ENCODE measurements around the gene C1orf122. TPM values are rescaled to one million over a fixed set of nuclear protein-coding genes. Genes with fewer than 3 reads are reported as not detected.
"Not testable (repeated sequence)": the region's sequence is repeated elsewhere in the genome, so short reads cannot be mapped to it uniquely, and the experiment has no call there.

The C1orf122 gene
- total RNA-seq, 1 donor = 13.4 TPM

DNA sequence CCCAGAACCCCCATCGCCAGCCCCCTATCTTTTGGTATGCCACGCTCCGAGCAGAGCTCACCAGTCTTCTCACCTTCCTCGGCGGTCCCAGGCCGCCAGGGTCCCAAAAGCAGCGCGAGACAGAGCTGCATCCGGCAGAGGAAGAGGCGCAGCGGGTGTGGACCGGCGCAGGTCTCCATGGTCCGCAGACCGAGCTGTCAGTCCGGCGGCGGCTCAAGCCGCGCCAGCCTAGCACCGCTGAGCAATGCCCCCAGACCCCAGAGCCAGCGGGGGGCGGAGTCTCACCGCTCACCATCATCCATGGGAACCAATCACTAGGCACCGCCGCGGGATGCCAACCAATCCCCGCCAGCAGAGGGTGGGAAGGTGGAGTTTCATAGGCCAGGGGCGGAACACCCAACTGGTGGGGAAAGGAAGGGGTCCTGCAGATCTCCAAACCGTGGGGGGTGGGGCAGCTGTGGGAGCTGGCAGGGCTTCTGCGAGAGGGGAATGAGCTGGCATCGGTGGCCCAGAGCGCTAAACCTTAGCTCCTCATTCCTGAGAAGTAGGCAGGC, 42.6 kb upstream of the C1orf122 start, which contains the start of gene EPHA10:
EPHA10 (minus strand) TSS at position 233 of the 554 bp plus-strand sequence; CDS start at position 179, 54 bp downstream.
- TF ChIP-seq, protein P1, sequence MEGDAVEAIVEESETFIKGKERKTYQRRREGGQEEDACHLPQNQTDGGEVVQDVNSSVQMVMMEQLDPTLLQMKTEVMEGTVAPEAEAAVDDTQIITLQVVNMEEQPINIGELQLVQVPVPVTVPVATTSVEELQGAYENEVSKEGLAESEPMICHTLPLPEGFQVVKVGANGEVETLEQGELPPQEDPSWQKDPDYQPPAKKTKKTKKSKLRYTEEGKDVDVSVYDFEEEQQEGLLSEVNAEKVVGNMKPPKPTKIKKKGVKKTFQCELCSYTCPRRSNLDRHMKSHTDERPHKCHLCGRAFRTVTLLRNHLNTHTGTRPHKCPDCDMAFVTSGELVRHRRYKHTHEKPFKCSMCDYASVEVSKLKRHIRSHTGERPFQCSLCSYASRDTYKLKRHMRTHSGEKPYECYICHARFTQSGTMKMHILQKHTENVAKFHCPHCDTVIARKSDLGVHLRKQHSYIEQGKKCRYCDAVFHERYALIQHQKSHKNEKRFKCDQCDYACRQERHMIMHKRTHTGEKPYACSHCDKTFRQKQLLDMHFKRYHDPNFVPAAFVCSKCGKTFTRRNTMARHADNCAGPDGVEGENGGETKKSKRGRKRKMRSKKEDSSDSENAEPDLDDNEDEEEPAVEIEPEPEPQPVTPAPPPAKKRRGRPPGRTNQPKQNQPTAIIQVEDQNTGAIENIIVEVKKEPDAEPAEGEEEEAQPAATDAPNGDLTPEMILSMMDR (IDR thresholded peaks at IDR 0.05; ENCODE audit: insufficient read depth, low read depth, low read length) = no peak
- no peak within 1 kb of the TSS for H3K4me3 ChIP-seq (ENCODE audit: low read depth, low read length)
- DNase-seq (ENCODE audit: low read depth) = no peak

DNA sequence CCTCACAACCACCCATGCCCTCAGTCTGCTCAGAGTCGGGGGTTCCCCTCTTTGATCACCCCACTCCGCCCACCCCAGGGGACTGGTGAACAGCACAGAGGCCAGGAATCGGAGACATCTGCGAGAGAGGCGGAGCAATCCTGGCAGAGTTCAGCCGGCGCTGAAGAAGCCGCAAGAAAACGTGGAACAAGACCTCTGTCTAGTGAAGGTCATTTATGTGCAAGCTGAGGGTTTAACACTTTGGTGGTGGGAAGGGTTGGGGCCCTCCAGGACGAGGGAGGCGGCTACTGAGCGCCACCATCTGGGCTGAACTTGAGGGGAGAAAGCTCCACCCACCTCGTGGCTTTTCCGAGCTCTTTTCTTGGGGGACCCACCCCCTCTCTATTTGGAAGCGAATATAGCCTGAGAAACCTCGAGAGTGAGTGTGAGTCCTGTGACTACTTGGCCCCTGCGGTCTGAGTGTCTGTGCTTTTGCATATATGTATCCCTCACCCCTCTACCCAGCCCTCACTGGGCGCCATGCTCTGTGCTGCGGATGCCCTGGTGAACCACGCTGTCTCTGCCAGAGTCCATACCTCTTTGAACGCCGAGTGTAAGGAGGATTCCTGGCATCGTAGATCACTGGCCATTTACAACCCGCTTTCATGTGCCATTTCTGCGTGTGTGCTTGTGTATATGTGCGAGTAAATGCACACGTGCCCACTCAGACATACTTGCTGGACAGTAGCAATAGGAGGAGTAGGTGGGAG, 41.5 kb upstream of the C1orf122 start:
- H3K4me3 ChIP-seq (ENCODE audit: low read depth, low read length) = no peak overlapping the region
- TF ChIP-seq, protein P1 (IDR thresholded peaks at IDR 0.05; ENCODE audit: insufficient read depth, low read depth, low read length) = no peak
- DNase-seq (ENCODE audit: low read depth) = no peak

DNA sequence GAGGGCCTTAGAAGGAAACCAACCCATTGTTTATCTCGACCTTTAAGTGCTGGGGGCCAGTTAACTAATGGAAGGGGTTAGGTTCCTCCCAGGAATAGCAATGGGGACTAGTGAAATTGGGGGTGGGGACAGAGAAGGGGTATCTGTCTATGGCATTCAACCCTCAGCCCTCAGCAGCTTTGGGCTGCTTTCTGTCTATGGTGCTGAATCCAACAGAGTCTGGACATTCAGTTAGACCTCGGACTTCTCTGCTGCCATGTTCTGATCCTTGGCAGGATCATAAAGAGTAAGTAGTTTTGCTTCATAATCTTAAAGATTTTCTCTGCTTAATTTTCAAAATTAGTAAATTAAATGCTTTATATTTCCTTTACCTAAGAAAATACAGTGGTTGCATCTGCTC, 40.1 kb upstream of the C1orf122 start:
- no peak for DNase-seq (ENCODE audit: low read depth)
- TF ChIP-seq, protein P1 (IDR thresholded peaks at IDR 0.05; ENCODE audit: insufficient read depth, low read depth, low read length) = no peak
- no peak overlapping the region for H3K4me3 ChIP-seq (ENCODE audit: low read depth, low read length)

DNA sequence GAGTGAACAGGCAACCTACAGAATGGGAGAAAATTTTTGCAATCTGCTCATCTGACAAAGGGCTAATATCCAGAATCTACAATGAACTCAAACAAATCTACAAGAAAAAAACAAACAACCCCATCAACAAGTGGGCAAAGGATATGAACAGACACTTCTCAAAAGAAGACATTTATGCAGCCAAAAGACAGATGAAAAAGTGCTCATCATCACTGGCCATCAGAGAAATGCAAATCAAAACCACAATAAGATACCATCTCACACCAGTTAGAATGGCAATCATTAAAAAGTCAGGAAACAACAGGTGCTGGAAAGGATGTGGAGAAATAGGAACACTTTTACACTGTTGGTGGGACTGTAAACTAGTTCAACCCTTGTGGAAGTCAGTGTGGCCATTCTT, 36.1 kb upstream of the C1orf122 start:
- H3K4me3 ChIP-seq (ENCODE audit: low read depth, low read length); DNase-seq (ENCODE audit: low read depth): not testable (repeated sequence)

DNA sequence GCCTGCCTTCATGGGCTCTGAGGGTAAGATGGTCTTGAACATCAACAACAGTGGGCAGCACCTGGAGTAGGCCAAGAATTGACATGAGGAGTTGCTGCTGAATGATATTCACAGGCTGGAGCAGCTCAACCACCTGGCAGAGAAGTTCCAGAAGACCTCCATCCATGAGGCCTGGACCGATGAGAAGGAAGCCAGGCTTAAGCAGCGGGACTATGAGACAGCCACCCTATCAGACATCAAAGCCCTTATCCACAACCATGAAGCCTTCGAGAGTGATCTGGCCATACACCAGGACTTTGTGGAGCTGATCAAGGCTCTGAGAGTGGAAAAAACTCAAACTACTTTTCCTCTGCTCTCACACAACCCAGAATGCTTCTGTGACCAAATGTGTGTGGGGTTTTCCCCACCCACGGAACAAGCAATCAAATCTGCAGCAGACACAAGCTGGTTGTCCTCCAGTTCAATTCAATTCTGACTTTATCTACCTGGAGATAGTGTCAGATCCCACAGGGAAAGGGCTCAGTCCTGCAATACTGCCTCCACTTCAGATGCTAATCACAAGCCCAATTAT, 30.6 kb upstream of the C1orf122 start:
- H3K4me3 ChIP-seq (ENCODE audit: low read depth, low read length) = no peak overlapping the region
- TF ChIP-seq, protein P1 (IDR thresholded peaks at IDR 0.05; ENCODE audit: insufficient read depth, low read depth, low read length) = no peak
- DNase-seq (ENCODE audit: low read depth) = no peak

DNA sequence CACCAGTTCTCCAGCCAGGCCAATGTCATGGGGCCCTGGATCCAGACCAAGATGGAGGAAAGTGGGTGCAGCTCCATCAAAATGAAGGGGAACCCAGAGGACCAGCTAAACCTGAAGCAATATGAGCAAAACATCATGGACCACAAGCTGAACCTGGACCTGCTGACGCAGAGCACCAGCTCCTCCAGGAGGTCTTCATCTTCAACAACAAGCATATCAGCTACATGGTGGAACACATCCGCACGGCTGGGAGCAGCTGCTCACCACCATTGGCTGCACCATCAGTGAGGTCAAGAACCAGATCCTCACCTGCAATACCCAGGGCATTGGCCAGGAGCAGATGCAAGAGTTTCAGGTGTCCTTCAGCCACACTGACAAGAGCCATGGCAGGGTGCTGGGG, 28.9 kb upstream of the C1orf122 start:
- no peak for DNase-seq (ENCODE audit: low read depth)
- H3K4me3 ChIP-seq (ENCODE audit: low read depth, low read length) = no peak overlapping the region
- TF ChIP-seq, protein P1 (IDR thresholded peaks at IDR 0.05; ENCODE audit: insufficient read depth, low read depth, low read length) = no peak

DNA sequence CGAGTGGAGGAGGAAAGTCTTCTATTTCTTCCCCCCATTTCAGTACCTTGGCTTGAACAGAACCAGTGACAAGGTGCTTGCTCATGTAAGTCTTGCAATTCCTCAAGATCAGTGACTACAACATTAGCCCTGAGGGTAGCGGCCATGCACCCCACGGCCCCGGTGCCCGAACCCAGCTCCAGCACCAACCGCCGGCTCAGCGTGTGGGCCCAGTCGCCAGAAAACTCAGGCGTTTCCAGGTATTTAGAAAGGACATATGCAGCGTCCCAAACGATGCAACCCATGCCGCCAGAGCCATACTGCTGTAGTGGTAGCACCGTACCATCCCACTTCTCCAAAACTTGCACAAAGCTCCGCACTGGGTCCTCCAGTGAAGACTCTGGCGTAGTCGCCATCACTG, 25.1 kb upstream of the C1orf122 start:
- no peak for DNase-seq (ENCODE audit: low read depth)
- H3K4me3 ChIP-seq (ENCODE audit: low read depth, low read length) = no peak overlapping the region
- TF ChIP-seq, protein P1 (IDR thresholded peaks at IDR 0.05; ENCODE audit: insufficient read depth, low read depth, low read length) = no peak
